OCI-LY3 (cell line): ENCODE measurements around the gene OR5K3.
"Not testable (repeated sequence)": the region's sequence is repeated elsewhere in the genome, so short reads cannot be mapped to it uniquely, and the experiment has no call there.

Experiments used
- H2AFZ ChIP-seq: fragments of 200-600, 300-600 bp; shearing (Covaris generic); 2 replicates; pipeline ENCODE4 v1.6.0; 2014; ENCODE audit warnings: antibody characterized with exemption, low read depth, low read length
- H3K27ac ChIP-seq: fragments of 200-600, 300-600 bp; sonication (generic); 2 replicates; pipeline ENCODE4 v1.5.1; 2014; ENCODE audit warnings: mild to moderate bottlenecking, low read length, moderate library complexity, mixed read lengths
- H3K27me3 ChIP-seq: fragments of 200-600, 300-600 bp; sonication (generic); 2 replicates; pipeline ENCODE4 v1.6.1; 2014; ENCODE audit warnings: low read depth, low read length, mixed read lengths
- H3K36me3 ChIP-seq: fragments of 200-600, 300-600 bp; sonication (generic); replicated peaks from 2 replicates; pipeline ENCODE3; 2014; ENCODE audit warnings: low read depth, low read length, mixed read lengths
- H3K4me1 ChIP-seq: fragments of 300-600, 200-600 bp; sonication (generic); 2 replicates; pipeline ENCODE4 v1.6.1; 2014; ENCODE audit warnings: low read length, mixed read lengths
- H3K4me2 ChIP-seq: fragments of 200-600, 300-600 bp; sonication (generic); 2 replicates; pipeline ENCODE4 v1.6.1; 2014; ENCODE audit warnings: low read length, mixed read lengths
- H3K4me3 ChIP-seq: fragments of 300-600, 200-600 bp; sonication (generic); 2 replicates; pipeline ENCODE4 v1.5.1; 2014; ENCODE audit warnings: antibody characterized with exemption, mild to moderate bottlenecking, low read length, moderate library complexity
- H3K79me2 ChIP-seq: fragments of 300-600, 200-600 bp; shearing (Covaris generic); 2 replicates; pipeline ENCODE4 v1.6.1; 2014; ENCODE audit warnings: mild to moderate bottlenecking, low read length, mixed read lengths
- H3K9ac ChIP-seq: fragments of 300-600, 200-600 bp; shearing (Covaris generic); 2 replicates; pipeline ENCODE4 v1.6.0; 2014; ENCODE audit warnings: mild to moderate bottlenecking, low read length, moderate library complexity
- H3K9me3 ChIP-seq: fragments of 200-600, 300-600 bp; shearing (Covaris generic); 2 replicates; pipeline ENCODE4 v1.6.1; 2014; ENCODE audit warnings: low read length, mixed read lengths; ENCODE audit not compliant: insufficient read depth
- H4K20me1 ChIP-seq: fragments of 200-600, 300-600 bp; sonication (generic); 2 replicates; pipeline ENCODE4 v1.6.1; 2016; ENCODE audit warnings: low read length, mixed read lengths; ENCODE audit not compliant: insufficient read depth
- EZH2phosphoT487 ChIP-seq: fragments of 200-600 bp; shearing (Covaris generic); IDR thresholded peaks from 2 replicates; pipeline ENCODE4 v1.6.1; 2018; ENCODE audit warnings: antibody characterized with exemption, mixed run types, low read depth
- TF ChIP-seq, protein P1 (sequence below): fragments of 200-600, 300-600 bp; sonication (generic); IDR thresholded peaks from 2 replicates; pipeline ENCODE4 v1.5.1; 2014; ENCODE audit warnings: antibody characterized with exemption, low read length, low read depth

OR5K3 gene

DNA sequence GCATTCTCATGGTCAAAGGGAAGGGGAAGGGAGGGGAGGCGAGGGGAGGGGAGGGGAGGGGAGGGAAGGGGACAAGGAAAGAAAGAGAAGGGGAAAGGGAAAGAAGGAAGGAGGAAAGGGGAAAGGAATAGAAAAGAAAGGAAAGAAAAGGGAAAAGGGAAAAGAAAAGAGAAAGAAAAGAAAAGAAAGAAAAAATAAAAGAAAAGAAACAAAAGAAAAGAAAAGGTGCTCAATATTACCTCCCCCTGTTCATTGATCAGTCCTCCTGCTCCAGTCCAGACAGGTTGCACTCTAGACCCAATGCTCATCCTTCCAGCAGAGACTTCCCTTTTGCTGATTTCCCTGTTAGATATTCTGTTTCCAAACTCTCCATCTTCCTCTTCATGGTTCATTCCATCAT is 18.0 kb upstream of the OR5K3 start:
- no peaks in the 10 kb centered on the region for H4K20me1 ChIP-seq
- H3K4me2 ChIP-seq = no peak overlapping the region
- H2AFZ ChIP-seq = no peak overlapping the region
- no peaks in the 10 kb centered on the region for H3K79me2 ChIP-seq
- no peaks in the 10 kb centered on the region for H3K9me3 ChIP-seq
- H3K27ac ChIP-seq = no peak overlapping the region
- no peak overlapping the region for H3K4me3 ChIP-seq
- no peak for TF ChIP-seq EZH2phosphoT487
- TF ChIP-seq, protein P1, sequence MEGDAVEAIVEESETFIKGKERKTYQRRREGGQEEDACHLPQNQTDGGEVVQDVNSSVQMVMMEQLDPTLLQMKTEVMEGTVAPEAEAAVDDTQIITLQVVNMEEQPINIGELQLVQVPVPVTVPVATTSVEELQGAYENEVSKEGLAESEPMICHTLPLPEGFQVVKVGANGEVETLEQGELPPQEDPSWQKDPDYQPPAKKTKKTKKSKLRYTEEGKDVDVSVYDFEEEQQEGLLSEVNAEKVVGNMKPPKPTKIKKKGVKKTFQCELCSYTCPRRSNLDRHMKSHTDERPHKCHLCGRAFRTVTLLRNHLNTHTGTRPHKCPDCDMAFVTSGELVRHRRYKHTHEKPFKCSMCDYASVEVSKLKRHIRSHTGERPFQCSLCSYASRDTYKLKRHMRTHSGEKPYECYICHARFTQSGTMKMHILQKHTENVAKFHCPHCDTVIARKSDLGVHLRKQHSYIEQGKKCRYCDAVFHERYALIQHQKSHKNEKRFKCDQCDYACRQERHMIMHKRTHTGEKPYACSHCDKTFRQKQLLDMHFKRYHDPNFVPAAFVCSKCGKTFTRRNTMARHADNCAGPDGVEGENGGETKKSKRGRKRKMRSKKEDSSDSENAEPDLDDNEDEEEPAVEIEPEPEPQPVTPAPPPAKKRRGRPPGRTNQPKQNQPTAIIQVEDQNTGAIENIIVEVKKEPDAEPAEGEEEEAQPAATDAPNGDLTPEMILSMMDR = no peak
- H3K9ac ChIP-seq = no peak overlapping the region
- no peaks in the 10 kb centered on the region for H3K36me3 ChIP-seq
- H3K27me3 ChIP-seq = no peaks in the 10 kb centered on the region
- no peaks in the 10 kb centered on the region for H3K4me1 ChIP-seq

DNA sequence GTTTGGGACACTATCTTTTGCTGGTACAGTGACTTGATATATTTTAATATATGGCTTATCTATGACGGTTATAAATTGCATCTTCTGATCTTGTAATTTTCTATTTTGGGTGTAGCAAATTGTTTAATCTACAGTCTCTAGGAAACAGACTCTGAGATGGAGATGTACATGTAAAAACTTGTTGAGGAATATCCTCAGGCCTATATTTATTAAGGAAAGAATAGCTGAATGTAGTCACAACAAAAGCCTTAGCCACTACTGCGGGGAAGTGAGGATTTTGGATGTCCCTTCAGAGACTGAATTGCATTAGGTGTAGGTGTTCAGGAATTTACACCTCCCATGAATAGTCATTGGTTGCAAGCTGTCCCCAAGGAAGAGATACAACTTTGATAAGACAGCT is 13.8 kb upstream of the OR5K3 start:
- no peak overlapping the region for H3K4me3 ChIP-seq
- no peaks in the 10 kb centered on the region for H3K36me3 ChIP-seq
- no peak overlapping the region for H3K4me2 ChIP-seq
- H2AFZ ChIP-seq = no peak overlapping the region
- H3K9me3 ChIP-seq = no peaks in the 10 kb centered on the region
- no peaks in the 10 kb centered on the region for H3K4me1 ChIP-seq
- H3K27me3 ChIP-seq = no peaks in the 10 kb centered on the region
- H3K9ac ChIP-seq = no peak overlapping the region
- H3K27ac ChIP-seq = no peak overlapping the region
- H3K79me2 ChIP-seq = no peaks in the 10 kb centered on the region
- no peaks in the 10 kb centered on the region for H4K20me1 ChIP-seq
- no peak for TF ChIP-seq EZH2phosphoT487
- TF ChIP-seq, protein P1 = no peak

DNA sequence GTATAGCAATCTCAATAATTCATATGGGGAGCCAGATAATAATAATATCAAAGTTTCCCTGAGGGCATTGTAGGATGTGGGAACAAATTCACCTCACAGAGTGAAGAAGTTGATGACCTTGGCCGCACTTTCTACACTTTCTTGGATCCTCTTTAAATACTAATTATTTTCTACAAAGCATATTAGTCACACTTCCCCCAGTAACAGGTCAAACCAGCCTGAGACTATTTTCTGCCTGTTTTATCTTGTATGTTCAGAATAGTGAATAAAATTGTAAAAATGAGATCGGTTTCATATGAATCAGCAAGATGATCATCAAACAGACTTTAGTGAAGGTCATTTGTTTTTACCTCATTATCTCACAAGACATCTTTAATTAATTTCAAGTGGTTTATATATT is 2.3 kb upstream of the OR5K3 start:
- no peaks in the 10 kb centered on the region for H3K79me2 ChIP-seq

DNA sequence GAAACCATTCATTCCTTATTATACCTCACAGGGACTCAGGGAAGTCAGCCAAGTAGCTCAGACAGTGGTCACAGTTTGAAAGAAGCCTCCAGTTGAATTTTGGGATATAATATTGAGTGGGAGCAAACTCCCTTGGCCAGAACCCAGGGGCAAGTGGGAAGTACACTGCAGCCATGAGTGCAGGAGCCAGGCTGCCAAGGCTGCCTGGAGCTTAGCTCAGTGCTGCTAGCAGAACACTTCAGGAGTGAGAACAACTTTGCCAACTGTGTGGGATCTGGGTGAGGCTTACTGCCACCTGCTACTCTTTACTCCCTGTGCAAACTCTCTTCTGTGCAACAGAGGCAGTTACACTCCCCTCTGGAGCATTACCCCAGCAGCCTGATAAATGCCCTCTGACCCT is 4.6 kb downstream of the OR5K3 start:
- Histone ChIP-seq H3K9me3 (0 out of 2 replicates have a peak, but pooled peaks cover 4% of the 10 kb centered on the region), H2AFZ (no peak overlapping the region), H3K4me3 (no peak overlapping the region), H3K27me3 (no peaks in the 10 kb centered on the region), H3K4me2 (no peak overlapping the region), H4K20me1 (no peaks in the 10 kb centered on the region), H3K27ac (no peak overlapping the region), H3K79me2 (no peaks in the 10 kb centered on the region), H3K9ac (no peak overlapping the region), H3K4me1 (no peaks in the 10 kb centered on the region), H3K36me3 (no peaks in the 10 kb centered on the region)
- TF ChIP-seq, protein P1 = no peak
- TF ChIP-seq EZH2phosphoT487 = no peak

More for the DNA sequence above, 2.3 kb upstream of the OR5K3 start:
- Histone ChIP-seq H3K4me2 (no peak overlapping the region), H3K36me3 (no peaks in the 10 kb centered on the region), H3K27ac (no peak overlapping the region), H3K9me3 (no peaks in the 10 kb centered on the region), H3K4me3 (no peak overlapping the region), H2AFZ (no peak overlapping the region), H4K20me1 (no peaks in the 10 kb centered on the region), H3K4me1 (no peaks in the 10 kb centered on the region), H3K27me3 (no peaks in the 10 kb centered on the region), H3K9ac (no peak overlapping the region)
- TF ChIP-seq, protein P1 = no peak
- no peak for TF ChIP-seq EZH2phosphoT487

DNA sequence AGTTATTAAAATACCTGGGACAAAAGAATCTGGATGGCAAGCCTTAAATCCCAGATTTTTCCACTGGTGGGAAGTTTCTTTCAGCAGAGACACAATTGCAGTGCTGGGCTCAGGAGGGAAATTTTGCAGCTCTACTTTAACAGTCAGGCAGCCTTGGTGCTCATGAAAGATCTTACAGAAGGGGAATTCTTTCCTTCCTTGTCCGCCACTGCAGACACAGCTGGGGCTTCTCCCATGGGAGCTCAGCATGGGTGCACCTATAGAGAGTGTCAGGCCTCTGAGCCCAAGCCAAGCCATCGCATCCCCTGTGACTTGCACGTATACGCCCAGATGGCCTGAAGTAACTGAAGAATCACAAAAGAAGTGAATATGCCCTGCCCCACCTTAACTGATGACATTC is 6.0 kb downstream of the OR5K3 start:
- not testable (repeated sequence) for H4K20me1 ChIP-seq, H3K4me1 ChIP-seq, H2AFZ ChIP-seq, H3K36me3 ChIP-seq, H3K4me2 ChIP-seq, H3K9ac ChIP-seq, H3K27ac ChIP-seq, H3K9me3 ChIP-seq, H3K79me2 ChIP-seq, H3K27me3 ChIP-seq, H3K4me3 ChIP-seq
